ENCODE data around the gene SPATA17.

Gene SPATA17

DNA sequence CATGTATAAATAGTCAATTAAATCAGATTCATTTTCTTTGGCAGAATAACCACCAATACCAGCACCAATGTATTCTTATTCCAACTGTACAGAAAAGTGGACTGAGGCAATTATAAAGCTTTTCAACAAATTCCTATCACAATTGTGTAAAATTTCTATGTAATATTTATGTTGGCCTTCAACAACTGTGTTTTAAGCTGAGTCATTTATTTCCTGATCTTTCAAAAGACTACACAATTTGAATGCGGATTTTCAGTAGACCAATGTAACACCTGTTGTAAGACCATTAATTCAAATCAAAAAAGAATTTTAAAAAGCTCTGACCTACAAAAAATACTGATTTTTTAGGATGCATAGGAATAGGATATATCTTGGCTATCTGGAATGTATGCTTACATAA, 25.8 kb upstream of the SPATA17 start:
- DNase-seq (ENCODE audit: insufficient read length, low spot score) (no peak), FAIRE-seq (peak; percentile 85)
- TF ChIP-seq, protein P1, sequence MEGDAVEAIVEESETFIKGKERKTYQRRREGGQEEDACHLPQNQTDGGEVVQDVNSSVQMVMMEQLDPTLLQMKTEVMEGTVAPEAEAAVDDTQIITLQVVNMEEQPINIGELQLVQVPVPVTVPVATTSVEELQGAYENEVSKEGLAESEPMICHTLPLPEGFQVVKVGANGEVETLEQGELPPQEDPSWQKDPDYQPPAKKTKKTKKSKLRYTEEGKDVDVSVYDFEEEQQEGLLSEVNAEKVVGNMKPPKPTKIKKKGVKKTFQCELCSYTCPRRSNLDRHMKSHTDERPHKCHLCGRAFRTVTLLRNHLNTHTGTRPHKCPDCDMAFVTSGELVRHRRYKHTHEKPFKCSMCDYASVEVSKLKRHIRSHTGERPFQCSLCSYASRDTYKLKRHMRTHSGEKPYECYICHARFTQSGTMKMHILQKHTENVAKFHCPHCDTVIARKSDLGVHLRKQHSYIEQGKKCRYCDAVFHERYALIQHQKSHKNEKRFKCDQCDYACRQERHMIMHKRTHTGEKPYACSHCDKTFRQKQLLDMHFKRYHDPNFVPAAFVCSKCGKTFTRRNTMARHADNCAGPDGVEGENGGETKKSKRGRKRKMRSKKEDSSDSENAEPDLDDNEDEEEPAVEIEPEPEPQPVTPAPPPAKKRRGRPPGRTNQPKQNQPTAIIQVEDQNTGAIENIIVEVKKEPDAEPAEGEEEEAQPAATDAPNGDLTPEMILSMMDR (IDR thresholded peaks at IDR 0.05; ENCODE audit: insufficient read depth, missing control alignments): no peak

DNA sequence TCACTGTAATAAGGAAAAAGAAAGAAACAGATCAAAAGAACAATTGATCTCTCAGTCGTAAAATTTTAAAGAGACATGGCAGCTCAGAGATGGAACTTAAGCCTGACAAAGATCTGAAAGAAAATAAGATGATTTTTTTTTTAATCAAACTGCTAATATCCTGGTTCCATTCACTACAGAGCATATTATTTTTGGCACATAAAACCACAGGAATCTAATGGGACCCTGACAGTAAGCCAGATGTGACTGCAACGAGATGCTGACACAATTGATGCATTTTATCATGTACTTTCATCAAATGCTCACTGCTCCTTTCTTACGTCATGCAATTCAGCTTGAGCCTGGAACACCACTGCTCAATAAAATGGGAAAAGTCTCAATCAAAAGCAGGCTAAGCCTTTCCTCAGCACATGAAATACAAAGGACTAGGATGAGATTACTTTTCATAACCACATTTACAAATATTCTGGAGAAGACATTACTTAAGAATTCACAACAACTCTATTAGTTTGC, 16.9 kb upstream of the SPATA17 start:
- no peak for DNase-seq (ENCODE audit: insufficient read length, low spot score)
- TF ChIP-seq, protein P1 (IDR thresholded peaks at IDR 0.05; ENCODE audit: insufficient read depth, missing control alignments): no peak
- FAIRE-seq: no peak

DNA sequence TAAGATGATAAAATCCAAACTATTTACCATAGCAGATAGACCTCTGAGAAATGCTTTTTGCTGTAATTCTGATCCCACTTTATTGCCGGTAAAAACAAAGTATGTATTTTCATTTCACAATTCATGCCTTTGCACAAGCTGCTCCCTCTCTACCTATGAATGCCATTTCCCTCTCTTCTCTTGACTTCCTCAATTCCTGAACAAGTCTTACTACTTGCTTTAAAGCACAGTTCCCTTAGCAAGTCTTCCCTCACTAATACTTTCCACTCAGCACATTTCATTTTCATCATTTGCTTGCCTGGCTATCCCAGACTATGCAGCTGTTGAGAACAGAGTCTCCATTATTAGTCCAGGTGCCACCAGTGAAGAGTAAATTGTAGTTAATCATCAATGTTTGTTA, 14.0 kb upstream of the SPATA17 start:
- FAIRE-seq (peak; percentile 48), DNase-seq (ENCODE audit: insufficient read length, low spot score) (no peak)
- TF ChIP-seq, protein P1 (IDR thresholded peaks at IDR 0.05; ENCODE audit: insufficient read depth, missing control alignments): no peak

DNA sequence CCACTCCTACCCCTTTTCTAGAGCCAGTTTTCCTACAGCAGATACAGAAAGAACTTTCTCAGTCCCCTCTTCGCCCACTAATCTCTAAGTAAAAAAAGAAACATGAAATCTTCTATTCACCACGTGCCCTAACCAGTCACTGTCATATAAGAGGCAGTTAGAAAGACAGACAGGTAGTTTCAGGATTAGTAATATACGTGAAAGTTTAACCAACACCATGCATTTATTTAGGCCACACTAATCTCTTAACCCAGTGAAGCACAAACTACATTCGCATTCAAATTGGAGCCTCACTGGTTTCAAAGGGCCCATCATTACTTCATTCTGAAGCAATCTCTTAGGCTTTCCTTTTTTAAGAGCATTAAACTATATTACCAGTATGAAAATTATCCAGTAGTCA, 10.3 kb upstream of the SPATA17 start:
- FAIRE-seq (peak; percentile 81), DNase-seq (ENCODE audit: insufficient read length, low spot score) (no peak)

DNA sequence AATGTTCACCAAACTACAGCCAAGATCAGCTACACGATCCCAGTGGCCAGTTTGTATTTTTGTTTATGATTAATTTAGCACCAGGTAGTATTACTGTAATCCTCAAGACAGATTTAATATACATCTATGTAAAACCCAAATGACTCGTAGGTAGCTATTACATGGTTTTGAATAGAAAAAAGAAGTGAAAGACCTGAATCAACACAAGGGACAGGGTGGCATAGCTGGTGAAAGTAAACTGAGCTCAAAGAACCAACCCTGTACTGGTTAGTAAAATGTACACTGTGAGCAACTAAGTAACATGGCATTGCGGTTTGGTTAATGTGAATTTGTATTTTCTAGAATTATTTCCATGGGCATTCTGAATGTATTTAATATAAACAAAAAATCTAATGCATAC, 9.1 kb upstream of the SPATA17 start:
- no peak for FAIRE-seq
- no peak for DNase-seq (ENCODE audit: insufficient read length, low spot score)
- TF ChIP-seq, protein P1 (IDR thresholded peaks at IDR 0.05; ENCODE audit: insufficient read depth, missing control alignments): no peak

More for the DNA sequence above, 10.3 kb upstream of the SPATA17 start:
- TF ChIP-seq, protein P1 (IDR thresholded peaks at IDR 0.05; ENCODE audit: insufficient read depth, missing control alignments): no peak

DNA sequence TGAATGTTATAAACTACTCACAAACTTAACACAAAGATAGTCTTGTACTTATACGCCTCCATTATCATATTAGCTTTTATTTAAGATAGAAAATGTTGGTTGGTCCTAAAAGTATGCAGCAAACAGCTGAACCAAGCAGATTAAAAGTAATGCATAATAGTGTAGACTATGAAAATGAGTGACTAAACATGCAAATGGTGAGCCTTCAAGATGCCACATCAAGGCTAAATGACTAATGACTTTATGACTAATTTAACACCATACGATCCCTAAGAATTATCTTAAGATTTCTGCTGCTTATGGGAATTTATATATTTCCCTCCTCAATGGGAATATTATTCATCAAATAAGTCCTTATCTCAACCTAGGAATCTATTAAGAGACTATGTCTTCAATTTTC, 4.8 kb upstream of the SPATA17 start:
- DNase-seq (ENCODE audit: insufficient read length, low spot score) (no peak), FAIRE-seq (peak; percentile 90)
- TF ChIP-seq, protein P1 (IDR thresholded peaks at IDR 0.05; ENCODE audit: insufficient read depth, missing control alignments): no peak

DNA sequence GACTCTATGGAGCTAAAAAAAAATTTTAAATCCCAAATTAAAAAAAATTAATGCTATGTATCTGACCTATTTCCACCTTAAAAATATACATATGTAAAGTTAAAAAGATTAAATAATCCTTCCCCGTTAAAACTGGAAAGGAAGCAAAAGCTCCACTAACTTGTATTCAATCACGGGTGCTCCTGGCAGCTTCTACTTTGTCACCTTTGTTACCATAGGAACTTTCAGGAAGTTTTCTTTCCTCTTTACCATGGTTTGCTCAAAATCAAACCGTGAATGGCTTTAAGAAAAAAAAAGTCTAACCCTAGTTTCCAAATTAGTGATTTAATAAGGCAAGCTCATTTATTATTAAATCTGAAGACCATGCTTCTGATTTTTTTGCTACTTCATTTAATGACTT, 3.7 kb upstream of the SPATA17 start:
- TF ChIP-seq, protein P1 (IDR thresholded peaks at IDR 0.05; ENCODE audit: insufficient read depth, missing control alignments): no peak
- DNase-seq (ENCODE audit: insufficient read length, low spot score): no peak
- peak; percentile 51 for FAIRE-seq

All from D721Med (cell line).